AG04450 (cell line): ENCODE data around the gene SAPCD2. TPM values are rescaled to one million over a fixed set of nuclear protein-coding genes. Genes with fewer than 3 reads are reported as not detected.

Source experiments
- CTCF ChIA-PET: fragments of 300-600, 350-600 bp; formaldehyde crosslinking; extraction: SDS; loops from one replicate; lab custom pipeline; 2022; ENCODE audit warnings: antibody characterized with exemption, inconsistent platforms; lab: Charles Lee
- POLR2A ChIA-PET: fragments of 350-600 bp; formaldehyde crosslinking; extraction: SDS; loops from one replicate; lab custom pipeline; 2021; ENCODE audit warnings: antibody characterized with exemption, inconsistent platforms; lab: Yijun Ruan, JAX
- DNase-seq: peaks from one replicate; pipeline ENCODE4 v3.0.0-alpha.2; 2011; ENCODE audit warnings: low read depth, low spot score
- H3K27ac ChIP-seq: one replicate; pipeline ENCODE4 v1.5.1; 2012; ENCODE audit warnings: low read depth, low read length, control low read depth
- H3K27me3 ChIP-seq: one replicate; pipeline ENCODE4 v1.6.0; 2012; ENCODE audit warnings: low read length; ENCODE audit not compliant: control insufficient read depth, insufficient read depth
- H3K4me3 ChIP-seq: 2 replicates; pipeline ENCODE4 v1.5.1; 2011; ENCODE audit warnings: mild to moderate bottlenecking, low read depth, low read length, control low read depth
- H3K9me3 ChIP-seq: 2 replicates; pipeline ENCODE4 v1.5.1; 2012; ENCODE audit warnings: low read length; ENCODE audit not compliant: control insufficient read depth, insufficient read depth
- CTCF ChIP-seq: IDR thresholded peaks from 2 replicates; pipeline ENCODE4 v1.5.1; 2011; ENCODE audit warnings: low read depth, low read length, control low read depth, inconsistent platforms
- polyA plus RNA-seq: library from polyadenylated mRNA; depleted of rRNA; stranded (reverse); fragments of >200 nt; gene quantifications from 2 replicates; pipeline ENCODE4 v1.2.3, GENCODE V29; 2011

Gene SAPCD2
- polyA plus RNA-seq, 1 experiment, result 1.5 TPM

GRCh38 chr9:137084526-137084925 lies 14.2 kb upstream of the SAPCD2 start:
- Histone ChIP-seq H3K9me3 (no peaks in the 10 kb centered on the region), H3K27ac (peak overlapping the region; percentile 31), H3K27me3 (no peaks in the 10 kb centered on the region), H3K4me3 (no peak overlapping the region)
- DNase-seq, result no peak
- CTCF ChIA-PET, result interaction anchor here (1.0 to 1.9 kb wide), 2 partner anchors 17 kb away, joined by 3 to 11 read pairs; no protein-coding TSS in a partner anchor
- no peak for TF ChIP-seq CTCF
- POLR2A ChIA-PET, result interaction anchor here (1.4 kb wide), 1 partner anchor 104 kb away, joined by 3 read pairs; the partner anchor contains the start of gene SSNA1

GRCh38 chr9:137083394-137084004 lies 13.1 kb upstream of the SAPCD2 start:
- TF ChIP-seq CTCF, result no peak
- no peaks in the 10 kb centered on the region for H3K27me3 ChIP-seq
- peak overlapping the region; percentile 93 for H3K27ac ChIP-seq
- ChIA-PET POLR2A (interaction anchor here (0.8 to 1.4 kb wide), 2 partner anchors 105 to 356 kb away, joined by 3 read pairs; partner anchors contain the start of gene SSNA1), CTCF (interaction anchor here (0.9 to 1.9 kb wide), 2 partner anchors 16 to 19 kb away, joined by 3 to 11 read pairs; no protein-coding TSS in a partner anchor)
- no peak overlapping the region for H3K4me3 ChIP-seq
- peak; percentile 91 for DNase-seq
- H3K9me3 ChIP-seq, result no peaks in the 10 kb centered on the region; the same call in 1 of the 2 replicates

GRCh38 chr9:137082925-137083290 lies 12.6 kb upstream of the SAPCD2 start:
- Histone ChIP-seq H3K27me3 (no peaks in the 10 kb centered on the region), H3K4me3 (no peak overlapping the region), H3K27ac (peak overlapping the region; percentile 78), H3K9me3 (no peaks in the 10 kb centered on the region; the same call in 1 of the 2 replicates)
- TF ChIP-seq CTCF, result no peak
- CTCF ChIA-PET, result interaction anchor here (0.9 to 1.9 kb wide), 2 partner anchors 15 to 19 kb away, joined by 3 to 11 read pairs; no protein-coding TSS in a partner anchor
- POLR2A ChIA-PET, result interaction anchor here (0.8 to 1.4 kb wide), 2 partner anchors 106 to 356 kb away, joined by 3 read pairs; partner anchors contain the start of gene SSNA1
- no peak for DNase-seq

- CTCF ChIA-PET, result interaction anchor here (0.9 to 1.9 kb wide), 5 partner anchors 14 to 36 kb away, joined by 3 to 11 read pairs (median 6); no protein-coding TSS in a partner anchor
- Histone ChIP-seq H3K4me3 (no peak overlapping the region), H3K27me3 (no peaks in the 10 kb centered on the region), H3K9me3 (no peaks in the 10 kb centered on the region; the same call in 1 of the 2 replicates), H3K27ac (peak overlapping the region; percentile 78)
- no peak for DNase-seq
- POLR2A ChIA-PET, result no interaction called here
- TF ChIP-seq CTCF, result no peak
Observed at GRCh38 chr9:137082222-137082924, 12.0 kb upstream of the SAPCD2 start.
